ENCODE data around the gene GADD45A.
A peak's percentile ranks its signal among the peaks of the same experiment; 100 is the strongest.

The GADD45A gene

DNA sequence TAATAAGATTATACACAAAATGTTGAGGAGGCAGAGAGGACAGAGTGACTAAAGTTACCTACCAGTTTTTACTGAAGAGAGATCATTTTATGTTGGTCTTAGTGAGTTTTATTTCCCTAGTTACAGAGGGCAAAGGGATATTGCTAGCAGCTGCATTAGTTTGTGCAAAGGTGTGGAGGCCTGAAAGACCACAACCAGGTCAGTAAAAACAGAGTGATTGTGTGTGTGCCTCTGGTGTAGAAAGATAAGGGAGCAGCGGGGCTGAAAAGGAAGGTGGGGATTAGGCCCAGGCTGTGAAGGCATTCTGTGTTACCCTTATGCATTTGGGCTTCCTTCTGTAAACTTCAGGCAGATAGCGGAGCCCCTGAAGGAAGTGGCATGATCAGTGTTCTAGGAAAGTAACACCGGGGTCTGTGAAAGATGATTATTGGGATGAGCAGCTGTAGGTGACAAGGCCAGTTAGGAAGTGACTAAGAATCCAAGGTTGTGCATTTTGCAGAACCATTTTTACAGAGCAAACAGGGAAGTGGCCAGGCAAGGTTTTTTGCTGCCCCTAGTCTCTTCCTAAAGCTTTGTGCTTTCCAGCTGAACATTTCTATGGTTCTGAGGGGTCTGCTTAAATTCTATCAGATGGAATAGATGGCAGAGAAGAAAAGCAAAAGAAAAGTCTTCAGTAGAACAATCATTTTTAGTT lies 3.7 kb downstream of the GADD45A start:
- DNase-seq (ENCODE audit: low read depth in 2 of 2) = no peak

DNA sequence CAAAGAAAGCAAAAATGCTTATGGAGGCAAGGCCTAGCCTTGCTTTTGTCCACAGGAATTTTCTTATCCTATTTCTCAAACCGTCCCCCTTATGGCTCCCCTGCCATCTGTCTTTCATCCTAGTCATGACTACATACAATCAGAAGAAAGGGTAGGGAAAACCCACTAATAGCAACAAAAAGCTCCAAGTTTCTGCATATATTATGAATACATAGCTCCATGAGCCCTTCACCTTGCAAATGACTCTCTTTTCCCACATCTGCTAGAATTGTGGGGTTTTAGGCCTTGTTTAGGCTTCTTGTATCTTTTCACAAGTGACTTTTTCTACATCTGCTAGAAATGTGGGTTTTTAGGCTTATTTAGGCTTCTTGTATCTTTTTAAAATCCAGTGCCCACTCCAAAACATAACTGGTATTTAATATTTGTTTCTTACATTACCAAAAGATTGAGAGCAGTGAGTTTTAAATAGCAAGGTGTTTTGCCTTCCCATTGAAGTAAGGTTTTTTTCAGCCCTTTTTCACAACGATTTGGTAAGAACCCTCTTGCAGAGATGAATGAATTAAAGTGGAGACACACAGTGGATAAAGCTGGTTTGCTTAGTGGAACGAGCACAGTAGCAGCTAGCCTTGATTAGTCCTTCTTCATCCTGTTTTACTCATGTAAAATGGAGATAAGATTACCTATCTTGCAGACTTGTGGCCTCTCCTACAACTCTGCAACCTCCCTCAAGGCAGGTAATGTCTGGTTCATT lies 4.4 kb downstream of the GADD45A start:
- no peak for DNase-seq (ENCODE audit: low read depth in 2 of 2)

DNA sequence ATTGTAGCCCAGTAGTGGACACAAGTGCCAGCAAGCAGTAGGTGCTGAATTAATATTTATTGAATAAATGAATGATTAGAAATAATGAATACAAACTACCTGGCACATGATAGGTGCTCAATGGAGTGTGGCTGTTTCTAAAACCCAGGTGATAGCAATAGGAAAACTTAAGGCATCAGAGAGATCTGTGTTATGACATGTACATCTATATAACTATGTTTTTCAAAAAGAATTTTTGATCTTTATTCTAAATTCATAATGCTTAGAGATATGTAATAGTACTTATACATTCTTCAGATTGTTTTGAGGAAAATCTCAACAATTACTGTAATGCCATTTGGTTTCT lies 5.0 kb downstream of the GADD45A start:
- no peak for DNase-seq (ENCODE audit: low read depth in 2 of 2)

DNA sequence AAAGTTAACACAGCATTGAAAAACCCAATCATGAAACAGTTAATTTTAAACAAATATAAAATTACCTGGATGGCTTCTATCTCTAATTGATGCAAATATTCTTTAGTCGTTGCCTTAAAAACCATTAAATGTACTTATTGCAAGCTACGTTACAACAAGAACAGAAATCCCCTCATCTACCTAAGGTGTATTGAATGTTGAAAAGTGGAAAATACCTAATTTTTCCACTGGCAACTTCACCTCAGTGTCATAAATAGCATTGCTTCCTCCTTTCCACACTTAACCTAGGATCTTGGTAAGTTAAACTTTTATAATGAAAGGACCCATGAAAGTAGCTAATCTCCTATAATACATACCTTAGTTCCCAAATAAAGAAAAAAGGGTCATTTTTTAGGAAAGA lies 5.4 kb downstream of the GADD45A start:
- DNase-seq (ENCODE audit: low read depth in 2 of 2) = no peak

DNA sequence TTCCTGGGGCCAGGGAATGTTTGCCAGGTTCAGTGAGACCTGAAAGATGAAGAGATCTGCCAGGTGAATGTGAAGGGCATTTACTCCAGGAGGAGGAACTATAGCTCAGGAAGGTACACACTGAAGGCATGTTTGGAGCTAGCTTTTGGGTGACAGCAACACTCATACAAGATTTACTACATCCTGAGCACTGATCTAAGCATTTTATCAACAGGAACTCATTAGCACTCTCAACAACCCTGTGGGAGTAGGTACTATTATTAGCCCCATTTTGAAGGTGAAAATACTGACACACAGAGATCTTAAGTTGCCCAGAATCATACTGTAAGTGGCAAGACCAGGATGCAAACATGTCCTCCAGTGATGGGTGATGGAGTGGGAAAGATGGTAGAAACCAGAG lies 6.7 kb downstream of the GADD45A start:
- DNase-seq (ENCODE audit: low read depth in 2 of 2) = no peak

DNA sequence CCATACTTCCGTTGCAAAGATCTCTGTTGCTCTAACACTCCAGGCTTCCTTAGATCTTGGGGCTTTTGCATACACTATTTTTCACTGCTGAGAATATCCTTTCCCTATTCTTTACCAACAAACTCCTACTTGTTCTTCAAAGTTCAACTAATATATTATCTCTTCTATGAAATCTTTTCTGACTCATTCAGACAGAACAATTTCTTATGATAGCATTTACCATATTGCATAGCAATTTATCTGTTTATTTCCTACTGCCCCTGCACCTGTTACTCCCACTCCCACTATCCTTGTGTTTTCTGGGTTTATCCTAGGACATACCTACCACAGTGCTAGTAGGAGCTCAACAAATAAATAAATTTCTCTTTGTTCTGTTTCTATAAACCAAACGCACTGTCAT lies 11.0 kb downstream of the GADD45A start:
- DNase-seq (ENCODE audit: low read depth in 2 of 2) = no peak

DNA sequence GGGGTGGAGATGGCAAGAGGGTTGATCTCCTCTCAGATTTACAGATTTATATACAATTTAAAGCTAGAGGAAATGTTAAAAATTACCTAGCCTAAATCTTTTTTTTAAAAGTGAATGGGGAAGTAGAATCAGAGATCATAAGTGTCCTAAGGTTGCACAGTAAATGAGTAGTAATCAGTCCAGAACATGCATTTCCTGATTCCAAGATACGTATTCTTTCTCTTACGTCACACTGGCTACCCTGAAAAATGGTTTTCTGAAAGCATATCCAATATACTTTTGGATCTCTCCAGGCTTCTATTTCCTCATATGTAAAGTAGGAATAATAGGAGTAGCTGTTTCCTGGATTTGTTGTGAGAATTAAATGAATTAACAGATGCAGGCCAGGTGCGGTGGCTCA lies 11.7 kb downstream of the GADD45A start:
- DNase-seq (ENCODE audit: low read depth in 2 of 2) = no peak

DNA sequence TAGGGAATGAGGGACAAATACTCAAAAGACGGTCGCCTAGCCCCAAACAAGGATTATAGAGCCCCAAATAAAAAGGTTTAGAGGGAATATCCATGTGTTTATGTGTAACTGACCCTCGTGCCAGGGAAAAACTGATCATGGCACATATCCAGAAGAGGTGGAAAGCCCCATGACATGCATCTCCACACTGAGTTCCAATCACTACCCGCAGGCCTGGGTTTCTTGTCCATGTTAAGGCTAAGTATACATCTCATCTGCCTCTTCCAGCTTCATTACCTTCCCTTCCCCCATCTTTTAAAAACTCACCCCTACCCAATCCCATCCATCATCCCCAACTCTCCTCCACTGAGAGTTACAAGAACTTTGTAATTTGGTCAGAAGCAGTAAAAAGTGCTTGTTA lies 15.2 kb downstream of the GADD45A start:
- DNase-seq (ENCODE audit: low read depth in 2 of 2) = no peak

DNA sequence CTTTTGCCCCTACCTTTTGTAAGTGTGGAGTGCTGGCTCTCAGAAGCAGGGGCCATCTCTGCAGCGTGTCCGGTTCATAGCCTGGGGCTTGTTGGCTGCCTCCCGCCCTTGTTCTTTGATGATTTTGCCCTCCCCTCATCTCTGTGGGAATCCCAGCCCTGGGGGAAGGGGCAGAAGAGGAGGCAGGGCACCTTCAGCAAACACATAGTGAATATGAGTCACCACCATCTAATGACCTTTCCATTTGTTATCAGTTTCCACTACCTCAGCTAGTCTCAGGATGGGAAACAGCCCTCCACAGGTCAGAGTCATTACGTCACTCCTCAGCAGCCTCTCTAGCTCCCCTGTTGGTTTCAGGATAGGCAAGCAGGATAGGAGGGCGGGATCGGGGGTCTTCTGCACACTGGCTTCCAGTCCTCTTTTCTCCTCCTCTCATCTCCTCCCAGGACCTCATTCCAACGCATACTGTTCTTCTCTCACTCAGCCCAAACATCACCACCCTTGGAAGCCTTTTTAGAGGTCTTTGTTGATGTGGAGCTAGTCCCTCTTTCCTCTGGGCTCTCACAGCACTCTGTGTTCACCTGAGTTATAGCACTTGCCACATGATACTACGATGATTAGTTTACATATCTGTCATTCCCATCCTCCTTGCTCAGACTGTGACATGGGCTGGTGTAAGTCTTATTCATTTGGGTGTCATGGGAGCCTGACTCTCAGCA lies 15.8 kb downstream of the GADD45A start:
- peak in 1 of 2 donors; percentile 4 for DNase-seq (ENCODE audit: low read depth in 2 of 2)

DNA sequence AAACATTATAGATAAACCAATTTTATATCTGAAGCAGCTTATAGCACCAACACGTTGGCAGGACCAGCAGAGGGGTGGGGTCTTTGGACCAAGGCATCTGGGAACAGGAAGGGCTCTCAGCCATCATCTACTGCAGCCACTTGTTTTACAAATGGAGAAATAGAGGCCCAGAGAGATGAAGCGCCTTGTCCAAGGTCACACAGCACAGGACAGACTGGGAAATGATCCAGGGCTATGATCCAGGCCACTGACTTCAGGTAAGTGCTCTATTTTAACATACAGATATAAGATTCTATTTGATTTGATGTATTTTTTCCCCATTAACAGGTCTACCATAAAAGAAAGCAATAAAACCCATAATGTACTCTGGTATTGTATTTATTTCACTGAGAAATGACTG lies 16.9 kb downstream of the GADD45A start:
- no peak for DNase-seq (ENCODE audit: low read depth in 2 of 2)

DNA sequence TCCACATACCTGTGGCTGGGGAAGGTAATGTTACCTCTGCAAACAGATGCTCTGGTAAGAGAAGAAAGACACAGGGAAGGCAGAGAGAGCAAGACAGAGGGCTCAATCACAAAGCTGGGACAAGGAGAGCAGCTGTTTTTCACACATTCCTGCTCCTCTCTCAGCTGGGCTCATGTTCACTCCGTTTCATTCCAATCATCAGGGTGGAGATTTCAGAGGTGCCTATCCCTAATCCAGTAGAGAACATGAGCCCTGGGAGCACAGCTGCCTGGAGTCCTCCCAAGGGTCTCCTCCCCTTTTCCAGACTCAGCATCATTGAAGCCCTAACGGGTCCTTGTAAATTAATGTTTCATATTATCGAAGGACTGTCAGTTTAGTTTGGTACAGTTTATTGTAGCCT lies 19.4 kb downstream of the GADD45A start:
- no peak for DNase-seq (ENCODE audit: low read depth in 2 of 2)

DNA sequence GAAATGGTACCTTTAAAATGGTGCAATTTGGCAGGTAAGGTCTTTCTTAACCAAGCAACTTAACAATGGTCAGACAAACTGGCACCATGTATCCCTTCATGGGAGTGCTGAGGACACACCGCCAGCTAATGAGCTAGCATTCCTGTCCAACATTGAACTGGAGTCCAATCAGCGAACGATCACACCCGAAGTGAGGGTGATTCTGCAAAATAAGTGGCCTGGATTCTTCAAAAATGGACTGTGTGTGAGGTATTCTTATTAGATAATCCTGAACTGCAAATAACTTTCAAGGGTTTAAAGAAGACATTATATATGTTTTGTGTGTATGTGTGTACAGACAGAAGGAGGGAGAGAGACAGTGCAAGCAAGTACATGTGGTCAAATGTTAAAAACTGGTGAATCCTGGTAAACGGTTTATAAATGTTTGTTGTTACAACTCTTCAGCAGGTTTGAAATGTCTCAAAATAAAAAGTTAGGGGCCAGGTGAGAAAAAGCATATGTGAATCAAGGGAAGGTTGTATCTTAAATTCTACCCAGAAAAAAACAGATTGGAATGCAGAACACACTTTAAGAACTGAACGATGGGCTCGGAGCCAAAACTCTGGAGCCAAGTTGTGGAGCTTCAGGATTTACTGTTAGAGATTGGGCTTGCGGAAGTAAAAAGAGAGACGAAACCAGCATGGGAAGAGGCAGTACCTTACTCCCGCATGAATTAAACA lies 20.9 kb downstream of the GADD45A start:
- DNase-seq (ENCODE audit: low read depth in 2 of 2) = no peak

DNA sequence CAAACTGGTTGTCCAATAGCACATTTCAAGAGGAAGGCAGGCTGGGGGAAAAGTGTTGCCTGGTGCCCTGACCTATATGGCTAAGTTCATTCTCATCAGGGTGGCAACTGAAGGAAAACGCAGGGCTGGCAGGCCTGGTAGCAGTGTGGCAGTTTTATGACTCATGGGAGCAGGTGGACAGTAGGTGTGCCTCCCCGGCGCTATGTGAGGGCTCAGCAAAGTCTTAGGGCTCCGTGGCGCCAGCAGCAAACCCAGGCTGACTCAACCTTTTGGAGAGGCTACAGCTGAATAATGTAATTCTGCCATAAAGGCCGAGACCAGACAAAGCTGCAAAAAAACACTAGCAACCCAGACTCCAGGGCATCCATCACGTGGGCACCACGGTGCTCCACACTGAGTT lies 23.6 kb downstream of the GADD45A start:
- no peak for DNase-seq (ENCODE audit: low read depth in 2 of 2)

DNA sequence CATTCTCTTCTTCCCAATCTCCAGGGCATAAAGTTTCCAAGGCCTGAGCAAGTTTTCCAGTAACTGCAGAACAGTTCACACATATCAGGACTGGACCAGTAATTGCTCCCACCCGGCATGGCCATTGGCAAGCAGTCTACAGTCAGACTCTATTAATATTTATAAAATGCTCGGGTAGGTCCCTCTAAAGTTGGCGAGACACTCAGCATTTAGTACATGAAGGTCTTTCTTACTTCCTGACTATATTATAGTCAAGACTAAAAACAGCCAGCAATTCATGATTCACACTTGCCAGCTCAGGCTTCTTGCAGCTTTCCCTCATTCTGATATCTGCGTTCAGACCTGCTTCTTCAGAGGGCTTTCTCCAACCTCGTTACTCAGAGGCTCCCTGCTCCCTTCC lies 25.4 kb downstream of the GADD45A start:
- no peak for DNase-seq (ENCODE audit: low read depth in 2 of 2)

DNA sequence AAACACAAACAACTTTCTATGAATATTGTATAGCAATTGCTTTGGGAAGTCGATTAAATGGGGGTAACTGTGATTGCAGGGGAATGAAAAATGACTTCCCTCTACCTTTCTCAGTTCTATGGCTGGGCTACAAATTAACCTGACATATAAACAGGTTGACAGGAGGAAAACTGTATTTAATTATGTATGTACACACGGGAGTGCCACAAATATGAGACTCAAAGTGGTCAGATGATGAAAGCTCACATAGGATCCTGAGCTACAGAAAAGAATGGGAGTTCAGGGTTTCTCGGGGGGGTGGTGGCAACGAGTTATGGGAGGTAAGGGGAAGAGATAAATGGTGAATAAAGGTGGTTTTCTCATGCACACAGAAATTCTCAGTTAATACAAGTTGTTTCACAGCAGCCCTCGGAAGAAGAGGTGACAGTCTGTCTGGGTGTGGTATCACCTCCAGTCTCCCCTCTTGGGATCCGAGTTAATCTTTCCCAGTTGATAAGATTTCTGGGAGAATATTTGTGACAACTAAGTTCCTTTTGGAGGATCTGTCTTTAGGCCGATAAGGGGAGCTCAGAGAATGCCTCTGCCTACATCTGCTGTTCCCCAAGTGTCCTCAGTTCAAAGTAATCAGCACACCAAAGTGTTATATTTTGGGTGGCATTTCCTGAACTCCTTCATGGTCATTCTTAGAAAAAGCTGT lies 26.3 kb downstream of the GADD45A start:
- no peak for DNase-seq (ENCODE audit: low read depth in 2 of 2)

DNA sequence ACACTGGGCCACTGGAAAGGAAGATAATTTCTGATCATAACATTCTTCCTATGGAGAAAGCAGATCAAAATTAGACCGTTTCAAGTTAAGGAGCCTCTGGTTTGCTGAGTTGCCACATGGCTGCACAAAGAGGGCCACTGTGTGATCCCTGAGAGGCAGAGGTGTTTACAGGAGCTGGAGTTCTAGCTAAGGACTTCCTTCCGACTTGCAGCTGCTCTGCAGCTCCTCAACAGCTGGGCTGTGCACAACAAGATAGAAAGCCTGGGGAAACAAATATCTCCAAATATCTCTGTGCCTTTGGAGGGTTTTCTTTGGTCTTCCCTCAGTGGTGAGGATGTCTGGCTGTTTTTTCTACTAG lies 26.8 kb downstream of the GADD45A start:
- DNase-seq (ENCODE audit: low read depth in 2 of 2) = no peak

DNA sequence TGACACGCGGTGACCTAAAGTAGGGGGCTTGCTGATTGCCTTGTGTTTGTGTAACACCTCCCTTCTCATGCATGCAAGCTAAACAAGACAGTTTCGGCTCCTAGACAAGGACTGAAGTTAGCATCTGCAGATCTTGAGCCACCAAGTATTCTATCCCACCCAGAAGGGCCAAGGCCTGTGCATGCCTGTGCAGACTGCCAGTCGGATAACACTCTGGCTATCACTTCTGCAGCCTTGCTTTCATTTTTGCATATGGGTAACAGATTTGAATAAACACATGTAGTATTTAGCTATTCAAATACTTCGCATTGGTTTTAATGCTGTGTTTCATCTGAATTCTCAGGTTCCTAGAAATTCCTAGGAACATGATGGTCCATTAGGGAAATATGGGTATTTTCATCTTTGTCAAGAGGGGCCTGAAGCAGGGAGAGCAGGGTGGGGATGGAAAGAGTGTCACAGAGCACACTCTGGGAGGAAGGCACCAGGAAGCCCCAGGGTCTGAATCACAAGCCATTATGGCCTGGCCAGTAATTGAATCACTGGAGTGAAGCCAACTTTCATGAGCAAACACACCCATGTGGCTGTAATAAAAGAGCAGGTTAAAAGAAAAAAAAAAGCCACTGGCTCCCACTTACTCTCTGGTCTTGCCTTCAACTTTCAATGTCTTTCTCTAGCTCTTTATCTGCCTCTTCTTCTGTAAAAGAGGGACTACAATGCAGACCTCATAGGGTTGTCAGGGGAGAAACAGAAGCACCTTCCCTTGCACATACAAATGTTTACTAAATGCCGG lies 28.3 kb downstream of the GADD45A start:
- no peak for DNase-seq (ENCODE audit: low read depth in 2 of 2)

DNA sequence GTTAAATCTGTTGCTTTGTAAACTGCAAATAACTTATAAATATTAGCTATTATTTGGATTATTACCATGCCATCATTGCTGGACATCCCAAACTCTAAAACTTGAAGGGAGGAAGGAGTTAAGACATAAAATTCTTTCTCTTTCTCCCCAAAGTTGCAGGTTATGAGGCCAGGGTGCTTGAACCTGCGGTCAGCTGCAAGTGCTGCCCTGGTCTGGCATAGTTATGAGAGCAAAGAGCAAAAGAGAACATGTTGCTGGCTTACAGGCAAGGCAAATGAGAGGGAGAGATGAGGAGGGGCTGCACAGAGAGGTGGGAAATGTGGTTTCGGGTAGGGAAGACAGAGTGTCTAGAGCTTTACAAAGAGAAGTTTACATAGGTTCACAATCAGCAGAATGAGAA lies 30.8 kb downstream of the GADD45A start:
- DNase-seq (ENCODE audit: low read depth in 2 of 2) = no peak

DNA sequence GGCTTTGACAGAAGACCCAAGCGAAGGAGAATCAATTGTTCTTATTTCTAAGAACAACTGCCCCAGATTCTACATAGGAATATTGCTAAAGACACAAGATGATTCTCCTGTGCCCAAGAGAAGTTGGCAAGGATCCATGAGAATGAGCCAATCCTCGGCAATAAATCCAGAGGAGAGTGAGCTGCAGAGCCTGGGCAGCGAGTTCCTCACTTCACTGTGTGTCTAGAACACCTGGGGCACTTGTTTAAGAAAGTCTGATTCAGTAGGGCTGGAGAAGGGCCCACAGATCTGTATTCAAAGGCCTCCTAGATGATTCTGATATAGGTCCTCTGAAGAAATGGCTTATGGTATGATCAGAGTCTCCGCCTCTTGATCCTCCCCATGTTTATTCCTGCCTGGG lies 31.8 kb downstream of the GADD45A start:
- DNase-seq (ENCODE audit: low read depth in 2 of 2) = no peak

DNA sequence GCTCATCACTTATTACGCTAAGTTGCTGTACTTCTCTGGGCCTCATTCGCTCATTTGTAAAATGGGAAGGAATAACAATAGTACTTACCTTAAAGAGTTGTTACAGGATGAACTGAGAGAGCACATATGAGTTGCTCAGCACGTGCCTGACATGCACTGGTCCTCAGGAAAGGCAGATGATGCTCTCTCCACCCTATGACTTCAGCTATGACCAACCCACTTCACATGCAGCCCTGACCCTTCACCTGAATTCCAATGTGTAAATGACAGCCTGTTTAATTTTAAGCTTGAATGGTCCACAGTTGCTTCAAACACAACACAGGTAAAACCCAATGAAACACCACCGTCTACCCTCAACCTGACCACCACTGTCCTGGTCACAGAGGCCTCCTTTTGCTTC lies 32.9 kb downstream of the GADD45A start:
- no peak for DNase-seq (ENCODE audit: low read depth in 2 of 2)

Measured in stimulated activated CD4-positive, alpha-beta T cell treated with anti-CD3 and anti-CD28 coated beads, Interleukin-15, amount 100 ng/mL, for 48 hours (primary cell).